Large intestine (tissue), 3 donors: ENCODE data around the gene MAP3K14. TPM values are rescaled to one million over a fixed set of nuclear protein-coding genes. Genes with fewer than 3 reads are reported as not detected.
A peak's percentile ranks its signal among the peaks of the same experiment; 100 is the strongest.

ENCODE experiments used
- DNase-seq, 2 donors: peaks; one replicate each; pipeline versions ENCODE4 v3.0.0 to v3.0.0-alpha.2; 2013
- H3K27ac ChIP-seq: one replicate; pipeline ENCODE4 v1.5.1; 2013; ENCODE audit warnings: low read length
- H3K27me3 ChIP-seq: 2 replicates; pipeline ENCODE4 v1.6.1; 2013; ENCODE audit warnings: low read length; ENCODE audit not compliant: control insufficient read depth, insufficient read depth
- H3K36me3 ChIP-seq: 2 replicates; pipeline ENCODE4 v1.6.1; 2013; ENCODE audit warnings: low read length; ENCODE audit not compliant: control insufficient read depth, insufficient read depth
- H3K4me1 ChIP-seq: one replicate; pipeline ENCODE4 v1.6.1; 2013; ENCODE audit warnings: low read length; ENCODE audit not compliant: control insufficient read depth, insufficient read depth
- H3K4me3 ChIP-seq: one replicate; pipeline ENCODE4 v1.5.1; 2013; ENCODE audit warnings: low read length
- H3K9me3 ChIP-seq: one replicate; pipeline ENCODE4 v1.6.1; 2013; ENCODE audit warnings: mild to moderate bottlenecking, low read depth, low read length, moderate library complexity; ENCODE audit not compliant: control insufficient read depth
- WGBS: methylation state at CpG from one replicate; pipeline ENCODE4 v1.1.5; 2013; ENCODE audit warnings: low lambda C conversion rate; ENCODE audit not compliant: insufficient coverage; 5-methylcytosine and 5-hydroxymethylcytosine counted together
- polyA plus RNA-seq: library from polyadenylated mRNA; unstranded; fragments of 120-200 nt; gene quantifications from one replicate; pipeline ENCODE4 v1.2.1, GENCODE V29; 2013

Gene MAP3K14
- polyA plus RNA-seq, 1 donor: 8.7 TPM

- H3K27ac ChIP-seq: no peak overlapping the region
- 100% methylated on average over 1 of the region's 7 CpGs for WGBS
- H3K36me3 ChIP-seq: no peaks in the 10 kb centered on the region
- no peak overlapping the region for H3K4me3 ChIP-seq
- H3K4me1 ChIP-seq: no peaks in the 10 kb centered on the region
- DNase-seq: no peak
- no peaks in the 10 kb centered on the region for H3K9me3 ChIP-seq
- H3K27me3 ChIP-seq: no peaks in the 10 kb centered on the region
Measured at GRCh38 chr17:45326626-45327025, 9.8 kb upstream of the MAP3K14 start.

DNA sequence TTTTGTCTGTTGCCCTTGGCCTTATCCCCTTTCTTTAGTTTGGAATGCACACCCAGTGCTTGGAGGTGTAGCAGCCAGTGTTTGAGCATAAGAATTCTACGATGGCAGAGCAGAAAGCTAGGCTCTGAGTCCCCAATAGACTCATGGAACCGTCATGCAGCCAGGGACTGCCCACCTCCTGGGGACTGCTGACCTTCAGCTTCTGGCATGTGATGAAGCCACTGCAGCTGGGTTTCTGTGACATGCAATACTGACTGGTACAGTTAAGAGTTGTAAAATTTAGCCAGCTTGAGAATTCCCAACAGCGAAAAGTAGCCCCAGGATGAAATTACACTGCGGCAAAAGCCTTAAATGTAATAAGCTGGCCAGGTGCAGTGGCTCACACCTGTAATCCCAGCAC, 9.0 kb upstream of the MAP3K14 start:
- no peak overlapping the region for H3K4me3 ChIP-seq
- H3K9me3 ChIP-seq: no peaks in the 10 kb centered on the region
- DNase-seq: no peak
- no CpG with 5 or more reads among the region's 4 CpGs for WGBS
- peaks cover 7% of the 10 kb centered on the region for H3K4me1 ChIP-seq
- H3K27me3 ChIP-seq: no peaks in the 10 kb centered on the region
- H3K36me3 ChIP-seq: no peaks in the 10 kb centered on the region
- no peak overlapping the region for H3K27ac ChIP-seq

- no peak for DNase-seq
- H3K4me3 ChIP-seq: no peak overlapping the region
- WGBS: no CpG with 5 or more reads among the region's 1 CpG
Measured at GRCh38 chr17:45324336-45324735, 7.5 kb upstream of the MAP3K14 start.

DNA sequence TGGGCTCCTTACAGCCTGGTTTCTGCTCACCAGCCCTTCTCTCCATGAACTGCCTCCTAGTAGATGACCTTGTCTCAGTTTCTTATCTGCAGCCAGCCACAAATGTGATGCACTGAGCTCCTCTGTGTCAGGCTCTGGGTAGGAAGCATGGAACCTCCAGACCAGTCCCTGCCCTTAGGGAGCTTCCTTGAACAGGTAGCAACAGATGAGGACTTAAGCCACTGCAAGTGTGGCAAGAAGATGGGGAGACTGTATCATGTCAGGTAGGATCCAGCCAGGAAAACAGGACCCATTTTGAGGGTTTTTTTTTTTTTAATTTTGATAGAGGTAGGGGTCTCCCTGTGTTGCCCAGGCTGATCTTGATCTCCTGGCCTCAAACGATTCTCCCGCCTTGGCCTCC, 5.3 kb upstream of the MAP3K14 start:
- 100% methylated on average over 2 of the region's 2 CpGs for WGBS
- H3K27me3 ChIP-seq: no peaks in the 10 kb centered on the region
- H3K4me3 ChIP-seq: no peak overlapping the region
- no peaks in the 10 kb centered on the region for H3K36me3 ChIP-seq
- DNase-seq: no peak
- H3K9me3 ChIP-seq: no peaks in the 10 kb centered on the region
- H3K4me1 ChIP-seq: peaks cover 34% of the 10 kb centered on the region
- no peak overlapping the region for H3K27ac ChIP-seq

More at GRCh38 chr17:45324336-45324735, 7.5 kb upstream of the MAP3K14 start:
- Histone ChIP-seq H3K9me3 (no peaks in the 10 kb centered on the region), H3K27ac (no peak overlapping the region), H3K4me1 (peaks cover 17% of the 10 kb centered on the region), H3K36me3 (no peaks in the 10 kb centered on the region), H3K27me3 (no peaks in the 10 kb centered on the region)

GRCh38 chr17:45320931-45321461, 4.2 kb upstream of the MAP3K14 start:
- H3K4me3 ChIP-seq: no peak overlapping the region
- no peaks in the 10 kb centered on the region for H3K9me3 ChIP-seq
- DNase-seq: peak in 1 of 2 donors; percentile 80
- no peaks in the 10 kb centered on the region for H3K27me3 ChIP-seq
- peaks cover 36% of the 10 kb centered on the region for H3K4me1 ChIP-seq
- no peaks in the 10 kb centered on the region for H3K36me3 ChIP-seq
- WGBS: no CpG with 5 or more reads among the region's 1 CpG
- H3K27ac ChIP-seq: no peak overlapping the region

DNA sequence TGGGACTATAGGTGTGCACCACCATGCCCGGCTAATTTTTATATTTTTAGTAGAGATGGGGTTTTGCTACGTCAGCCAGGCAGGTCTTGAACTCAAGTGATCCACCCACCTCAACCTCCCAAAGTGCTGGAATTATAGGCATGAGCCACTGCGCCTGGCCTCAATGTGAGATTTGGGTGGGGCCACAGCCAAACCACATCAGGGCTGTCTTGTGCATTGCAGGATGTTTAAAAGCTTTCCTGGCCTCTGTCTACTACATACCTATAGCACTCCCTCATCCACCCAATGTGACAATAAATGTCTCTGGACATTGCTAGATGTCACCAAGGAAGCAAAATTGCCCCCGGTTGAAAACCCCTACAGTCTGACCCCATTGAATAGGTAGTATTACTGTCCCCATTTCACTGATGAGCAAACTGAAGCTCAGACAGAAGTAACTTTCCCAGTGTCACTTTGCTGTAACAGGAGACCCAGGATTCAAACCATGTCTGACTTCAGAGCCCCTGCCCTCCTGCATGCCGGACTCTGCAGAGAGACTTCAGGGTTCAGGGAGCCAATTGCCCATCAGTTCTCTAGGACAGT, 3.6 kb upstream of the MAP3K14 start:
- WGBS: no CpG with 5 or more reads among the region's 5 CpGs
- H3K4me1 ChIP-seq: peaks cover 39% of the 10 kb centered on the region

GRCh38 chr17:45319239-45319703, 2.5 kb upstream of the MAP3K14 start:
- WGBS: no CpG with 5 or more reads among the region's 5 CpGs
- no peak overlapping the region for H3K27ac ChIP-seq
- no peaks in the 10 kb centered on the region for H3K9me3 ChIP-seq
- no peaks in the 10 kb centered on the region for H3K36me3 ChIP-seq
- H3K4me3 ChIP-seq: no peak overlapping the region
- no peak for DNase-seq
- H3K27me3 ChIP-seq: no peaks in the 10 kb centered on the region
- peaks cover 49% of the 10 kb centered on the region for H3K4me1 ChIP-seq

More for the DNA sequence above, 3.6 kb upstream of the MAP3K14 start:
- no peak overlapping the region for H3K27ac ChIP-seq
- H3K4me3 ChIP-seq: no peak overlapping the region
- no peaks in the 10 kb centered on the region for H3K9me3 ChIP-seq
- H3K36me3 ChIP-seq: no peaks in the 10 kb centered on the region
- no peaks in the 10 kb centered on the region for H3K27me3 ChIP-seq
- no peak for DNase-seq

GRCh38 chr17:45318561-45319230, 1.9 kb upstream of the MAP3K14 start:
- WGBS: no CpG with 5 or more reads among the region's 7 CpGs
- peaks cover 55% of the 10 kb centered on the region for H3K4me1 ChIP-seq
- DNase-seq: no peak
- H3K27me3 ChIP-seq: no peaks in the 10 kb centered on the region
- H3K4me3 ChIP-seq: no peak overlapping the region
- H3K36me3 ChIP-seq: no peaks in the 10 kb centered on the region
- H3K27ac ChIP-seq: no peak overlapping the region
- no peaks in the 10 kb centered on the region for H3K9me3 ChIP-seq

DNA sequence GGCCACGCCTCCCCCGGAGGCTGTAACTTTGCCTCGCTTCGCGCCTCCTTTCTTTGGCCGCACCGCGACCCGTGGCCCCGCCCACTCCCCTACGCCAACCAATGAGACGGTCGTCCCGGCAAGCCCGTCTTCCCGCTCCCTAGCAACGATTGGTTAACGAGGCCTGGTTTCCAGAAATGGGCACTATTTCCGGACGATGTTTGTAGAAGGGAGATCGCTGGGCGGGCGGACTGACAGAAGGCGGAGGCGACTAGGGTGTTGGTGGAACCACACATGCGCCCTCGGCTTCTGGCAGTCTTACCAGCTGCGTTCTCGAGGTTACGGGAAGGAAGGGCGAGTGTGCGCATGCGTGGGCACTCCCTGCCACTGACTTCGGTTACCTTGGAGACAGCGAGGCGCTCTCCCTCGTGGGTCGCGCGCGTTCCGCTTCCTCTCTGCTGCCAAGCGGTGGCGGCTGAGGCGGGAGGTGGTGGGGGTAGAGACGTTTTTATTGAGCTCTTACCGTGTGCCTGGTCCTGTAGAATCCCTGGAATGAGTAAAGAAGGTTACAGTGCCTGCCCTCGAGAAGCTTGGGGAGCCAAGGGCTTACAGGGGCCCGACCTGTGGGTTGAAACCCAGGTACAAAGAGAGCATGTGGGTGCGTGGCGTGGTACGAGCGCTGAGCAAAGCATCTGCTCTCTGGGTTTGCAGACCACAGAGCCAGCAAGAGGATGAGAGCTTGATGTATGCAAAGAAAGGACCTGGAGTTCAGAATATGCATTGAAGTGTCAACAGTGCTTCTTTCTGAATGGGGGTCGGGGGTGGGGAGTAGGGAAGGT, 500 bp upstream of the MAP3K14 start:
- H3K4me1 ChIP-seq: peaks cover 69% of the 10 kb centered on the region

More for the DNA sequence above, 500 bp upstream of the MAP3K14 start:
- peak overlapping the region; percentile 38 for H3K4me3 ChIP-seq
- no peaks in the 10 kb centered on the region for H3K27me3 ChIP-seq
- H3K36me3 ChIP-seq: no peaks in the 10 kb centered on the region
- no peaks in the 10 kb centered on the region for H3K9me3 ChIP-seq
- peak overlapping the region; percentile 70 for H3K27ac ChIP-seq
- WGBS: no CpG with 5 or more reads among the region's 54 CpGs
- peak; percentile 100 for DNase-seq
